ENCODE data around the gene DIAPH2.
"Not testable (repeated sequence)": the region's sequence is repeated elsewhere in the genome, so short reads cannot be mapped to it uniquely, and the experiment has no call there.

DIAPH2 gene

GRCh38 chrX:97387004-97387403, 702.4 kb downstream of the DIAPH2 start:
- no peak for DNase-seq (ENCODE audit: low read depth in 2 of 2)

- DNase-seq (ENCODE audit: low read depth in 2 of 2): no peak
Measured at GRCh38 chrX:97389761-97390192, 705.1 kb downstream of the DIAPH2 start.

- DNase-seq (ENCODE audit: low read depth in 2 of 2): no peak
Measured at GRCh38 chrX:97397371-97397770, 712.7 kb downstream of the DIAPH2 start.

GRCh38 chrX:97398030-97398551, 713.4 kb downstream of the DIAPH2 start:
- DNase-seq (ENCODE audit: low read depth in 2 of 2): no peak

GRCh38 chrX:97399400-97399799, 714.8 kb downstream of the DIAPH2 start:
- no peak for DNase-seq (ENCODE audit: low read depth in 2 of 2)

- no peak for DNase-seq (ENCODE audit: low read depth in 2 of 2)
Measured at GRCh38 chrX:97400492-97400891, 715.9 kb downstream of the DIAPH2 start.

GRCh38 chrX:97401154-97401553, 716.5 kb downstream of the DIAPH2 start:
- DNase-seq (ENCODE audit: low read depth in 2 of 2): no peak

- no peak for DNase-seq (ENCODE audit: low read depth in 2 of 2)
Measured at GRCh38 chrX:97401586-97402136, 717.0 kb downstream of the DIAPH2 start.

- DNase-seq (ENCODE audit: low read depth in 2 of 2): no peak
Measured at GRCh38 chrX:97402333-97402732, 717.7 kb downstream of the DIAPH2 start.

GRCh38 chrX:97402903-97403302, 718.3 kb downstream of the DIAPH2 start:
- no peak for DNase-seq (ENCODE audit: low read depth in 2 of 2)

GRCh38 chrX:97405031-97405660, 720.5 kb downstream of the DIAPH2 start:
- DNase-seq (ENCODE audit: low read depth in 2 of 2): no peak

GRCh38 chrX:97409632-97410415, 725.2 kb downstream of the DIAPH2 start:
- not testable (repeated sequence) for DNase-seq (ENCODE audit: low read depth in 2 of 2)

- DNase-seq (ENCODE audit: low read depth in 2 of 2): no peak
Measured at GRCh38 chrX:97416461-97416860, 731.8 kb downstream of the DIAPH2 start.

- DNase-seq (ENCODE audit: low read depth in 2 of 2): no peak
Measured at GRCh38 chrX:97429101-97429500, 744.5 kb downstream of the DIAPH2 start.

GRCh38 chrX:97431281-97431680, 746.6 kb downstream of the DIAPH2 start:
- no peak for DNase-seq (ENCODE audit: low read depth in 2 of 2)

- no peak for DNase-seq (ENCODE audit: low read depth in 2 of 2)
Measured at GRCh38 chrX:97446298-97446882, 761.7 kb downstream of the DIAPH2 start.

GRCh38 chrX:97447306-97447705, 762.7 kb downstream of the DIAPH2 start:
- no peak for DNase-seq (ENCODE audit: low read depth in 2 of 2)

- DNase-seq (ENCODE audit: low read depth in 2 of 2): no peak
Measured at GRCh38 chrX:97452283-97452682, 767.6 kb downstream of the DIAPH2 start.

- no peak for DNase-seq (ENCODE audit: low read depth in 2 of 2)
Measured at GRCh38 chrX:97461763-97462162, 777.1 kb downstream of the DIAPH2 start.

- DNase-seq (ENCODE audit: low read depth in 2 of 2): no peak
Measured at GRCh38 chrX:97471071-97471470, 786.4 kb downstream of the DIAPH2 start.

GRCh38 chrX:97474933-97475332, 790.3 kb downstream of the DIAPH2 start:
- DNase-seq (ENCODE audit: low read depth in 2 of 2): no peak

GRCh38 chrX:97479106-97479890, 794.7 kb downstream of the DIAPH2 start:
- DNase-seq (ENCODE audit: low read depth in 2 of 2): no peak
